SK-N-SH (cell line): ENCODE data around the gene GPR42.

Experiments used
- EP300 ChIP-seq, 2 experiments: IDR thresholded peaks; 2 replicates each; pipeline versions ENCODE4 v1.4.0 to v1.6.1; 2012; ENCODE audit warnings: borderline replicate concordance in 1 of 2, low read depth in 1 of 2, low read length in 1 of 2
- GABPA ChIP-seq: IDR thresholded peaks from 2 replicates; pipeline ENCODE4 v1.4.0; 2012; ENCODE audit warnings: low read depth, mild to moderate bottlenecking
- POLR2AphosphoS5 ChIP-seq: IDR thresholded peaks from 2 replicates; pipeline ENCODE4 v1.6.1; 2012; ENCODE audit warnings: low read depth, low read length
- REST ChIP-seq: IDR thresholded peaks from 2 replicates; pipeline ENCODE4 v1.6.1; 2012; ENCODE audit warnings: mild to moderate bottlenecking, low read depth, low read length, moderate library complexity
- USF2 ChIP-seq: fragments of 150-350 bp; IDR thresholded peaks from 2 replicates; pipeline ENCODE4 v1.6.1; 2017; ENCODE audit warnings: antibody characterized with exemption, low read length, low read depth, borderline replicate concordance
- TF ChIP-seq, protein P1 (sequence below): fragments of 200-600 bp; sonication (generic); IDR thresholded peaks from 2 replicates; pipeline ENCODE4 v1.6.1; 2017; ENCODE audit warnings: antibody characterized with exemption, mild to moderate bottlenecking, moderate library complexity

- TF ChIP-seq, protein P1, sequence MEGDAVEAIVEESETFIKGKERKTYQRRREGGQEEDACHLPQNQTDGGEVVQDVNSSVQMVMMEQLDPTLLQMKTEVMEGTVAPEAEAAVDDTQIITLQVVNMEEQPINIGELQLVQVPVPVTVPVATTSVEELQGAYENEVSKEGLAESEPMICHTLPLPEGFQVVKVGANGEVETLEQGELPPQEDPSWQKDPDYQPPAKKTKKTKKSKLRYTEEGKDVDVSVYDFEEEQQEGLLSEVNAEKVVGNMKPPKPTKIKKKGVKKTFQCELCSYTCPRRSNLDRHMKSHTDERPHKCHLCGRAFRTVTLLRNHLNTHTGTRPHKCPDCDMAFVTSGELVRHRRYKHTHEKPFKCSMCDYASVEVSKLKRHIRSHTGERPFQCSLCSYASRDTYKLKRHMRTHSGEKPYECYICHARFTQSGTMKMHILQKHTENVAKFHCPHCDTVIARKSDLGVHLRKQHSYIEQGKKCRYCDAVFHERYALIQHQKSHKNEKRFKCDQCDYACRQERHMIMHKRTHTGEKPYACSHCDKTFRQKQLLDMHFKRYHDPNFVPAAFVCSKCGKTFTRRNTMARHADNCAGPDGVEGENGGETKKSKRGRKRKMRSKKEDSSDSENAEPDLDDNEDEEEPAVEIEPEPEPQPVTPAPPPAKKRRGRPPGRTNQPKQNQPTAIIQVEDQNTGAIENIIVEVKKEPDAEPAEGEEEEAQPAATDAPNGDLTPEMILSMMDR, result no peak
- TF ChIP-seq POLR2AphosphoS5 (no peak), GABPA (no peak), EP300 (IDR thresholded peaks at IDR 0.05; ENCODE audit: borderline replicate concordance in 1 of 2, low read depth in 1 of 2, low read length in 1 of 2) (no peak), REST (no peak), USF2 (no peak)
Observed at GRCh38 chr19:35380450-35381124, 9.7 kb downstream of the GPR42 start.
